Stomach (tissue), 9 donors: ENCODE measurements around the gene LRRC4C. TPM values are rescaled to one million over a fixed set of nuclear protein-coding genes. Genes with fewer than 3 reads are reported as not detected.

Source experiments
- DNase-seq, 2 donors: peaks; one replicate each; pipeline versions ENCODE4 v3.0.0 to v3.0.0-alpha.2; 2013 to 2019
- H3K27ac ChIP-seq, 5 donors: fragments of 200-600 bp in 4 of 5; sonication (generic) in 4 of 5; one replicate each; pipeline ENCODE4 v1.5.1; 2013 to 2019; ENCODE audit warnings: mild to moderate bottlenecking in 1 of 5, moderate library complexity in 1 of 5
- H3K27me3 ChIP-seq, 3 donors: fragments of 200-600 bp; sonication (generic); one replicate each; pipeline ENCODE4 v1.5.1; 2017 to 2019; ENCODE audit warnings: mixed run types in 1 of 3
- H3K36me3 ChIP-seq, 4 donors: fragments of 200-600 bp; sonication (generic); 1 replicate in 3 of 4; 2 replicates in 1 of 4; pipeline ENCODE4 v1.5.1; 2016 to 2019
- H3K4me1 ChIP-seq, 4 donors: fragments of 200-600 bp; sonication (generic); one replicate each; pipeline ENCODE4 v1.5.1; 2016 to 2019
- H3K4me3 ChIP-seq, 4 donors: fragments of 200-600 bp; sonication (generic) in 3 of 4; one replicate each; pipeline ENCODE4 v1.5.1; 2016 to 2019; ENCODE audit warnings: mild to moderate bottlenecking in 1 of 4
- H3K9me3 ChIP-seq, 4 donors: fragments of 200-600 bp; sonication (generic); one replicate each; pipeline ENCODE4 v1.5.1; 2016 to 2019
- EP300 ChIP-seq: sonication (generic); formaldehyde crosslinking; IDR thresholded peaks from one replicate; pipeline ENCODE4 v1.6.1; 2017; ENCODE audit warnings: antibody characterized with exemption
- POLR2A ChIP-seq, 4 donors: fragments of 450-650 bp; IDR thresholded peaks; one replicate each; pipeline ENCODE4 v1.6.1; 2016; ENCODE audit warnings: antibody characterized with exemption in 4 of 4, control low read depth in 2 of 4, mild to moderate bottlenecking in 1 of 4, moderate library complexity in 1 of 4
- POLR2AphosphoS5 ChIP-seq, 3 donors: sonication (generic); formaldehyde crosslinking; IDR thresholded peaks; one replicate each; pipeline ENCODE4 v1.6.1; 2016; ENCODE audit warnings: antibody characterized with exemption in 3 of 3
- WGBS, 5 donors: extraction: QIAGEN DNeasy Blood & Tissue Kit in 3 of 5; methylation state at CpG; one replicate each; pipeline versions ENCODE4 v1.1.5 to v1.1.7; 2013 to 2018; 5-methylcytosine and 5-hydroxymethylcytosine counted together
- intact Hi-C: fragments of 100-400 bp; cut with DNase I; formaldehyde crosslinking; loops from one replicate; pipeline ENCODE4 v1.15.1; 2023; ENCODE audit warnings: low total_unique reads
- polyA plus RNA-seq, 3 donors: library from polyadenylated mRNA; stranded (reverse); fragments of 200-250 nt; gene quantifications; one replicate each; pipeline ENCODE4 v1.2.3, GENCODE V29; 2013
- total RNA-seq, 5 donors: library from RNA; depleted of rRNA; stranded (reverse); fragments of >200 nt; gene quantifications; one replicate each; pipeline versions ENCODE4 v1.1.0 to v1.2.3, GENCODE V29; 2014 to 2016
- TF ChIP-seq, protein P1 (sequence below), 7 experiments: fragments of 450-650 bp in 4 of 7; fragments of 200-600 bp in 3 of 7; sonication (generic) in 3 of 7; IDR thresholded peaks; one replicate each; pipeline ENCODE4 v1.5.1; 2016 to 2019; ENCODE audit warnings: antibody characterized with exemption in 7 of 7, control low read depth in 2 of 7, mild to moderate bottlenecking in 1 of 7
- donor health status: healthy with polysubstance abuse.
- donor health status: Bipolar disorder and iron deficiency.
- donor health status: healthy.

The LRRC4C gene
- total and polyA plus RNA-seq, 8 donors = 0.31 to 3.3 (median 0.45) TPM; not detected in 4

DNA sequence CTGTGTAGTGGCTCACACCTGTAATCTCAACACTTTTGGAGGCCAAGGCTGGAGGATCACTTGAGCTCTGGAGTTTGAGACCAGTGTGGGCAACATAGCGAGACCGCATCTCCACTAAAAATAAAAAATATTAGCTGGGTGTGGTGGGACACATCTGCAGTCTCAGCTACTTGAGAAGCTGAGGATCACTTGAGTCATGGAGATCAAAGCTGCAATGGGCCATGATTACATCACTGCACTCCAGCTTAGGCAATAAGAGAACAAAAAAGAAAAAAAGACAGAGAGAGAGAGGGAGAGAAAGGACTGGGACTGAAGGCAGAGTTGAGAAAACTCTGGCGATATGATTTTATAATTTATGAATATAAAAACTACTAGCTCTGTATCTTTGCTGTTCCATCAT is 473.1 kb downstream of the LRRC4C start:
- DNase-seq = no peak
- no peaks in the 10 kb centered on the region for H3K27me3 ChIP-seq
- no peak for TF ChIP-seq POLR2A (IDR thresholded peaks at IDR 0.05)
- no peak for TF ChIP-seq EP300
- TF ChIP-seq POLR2AphosphoS5 (IDR thresholded peaks at IDR 0.05) = no peak
- TF ChIP-seq, protein P1, sequence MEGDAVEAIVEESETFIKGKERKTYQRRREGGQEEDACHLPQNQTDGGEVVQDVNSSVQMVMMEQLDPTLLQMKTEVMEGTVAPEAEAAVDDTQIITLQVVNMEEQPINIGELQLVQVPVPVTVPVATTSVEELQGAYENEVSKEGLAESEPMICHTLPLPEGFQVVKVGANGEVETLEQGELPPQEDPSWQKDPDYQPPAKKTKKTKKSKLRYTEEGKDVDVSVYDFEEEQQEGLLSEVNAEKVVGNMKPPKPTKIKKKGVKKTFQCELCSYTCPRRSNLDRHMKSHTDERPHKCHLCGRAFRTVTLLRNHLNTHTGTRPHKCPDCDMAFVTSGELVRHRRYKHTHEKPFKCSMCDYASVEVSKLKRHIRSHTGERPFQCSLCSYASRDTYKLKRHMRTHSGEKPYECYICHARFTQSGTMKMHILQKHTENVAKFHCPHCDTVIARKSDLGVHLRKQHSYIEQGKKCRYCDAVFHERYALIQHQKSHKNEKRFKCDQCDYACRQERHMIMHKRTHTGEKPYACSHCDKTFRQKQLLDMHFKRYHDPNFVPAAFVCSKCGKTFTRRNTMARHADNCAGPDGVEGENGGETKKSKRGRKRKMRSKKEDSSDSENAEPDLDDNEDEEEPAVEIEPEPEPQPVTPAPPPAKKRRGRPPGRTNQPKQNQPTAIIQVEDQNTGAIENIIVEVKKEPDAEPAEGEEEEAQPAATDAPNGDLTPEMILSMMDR (IDR thresholded peaks at IDR 0.05) = no peak
- no peak overlapping the region for H3K4me3 ChIP-seq
- no peak overlapping the region for H3K27ac ChIP-seq
- H3K9me3 ChIP-seq = peaks cover 0 to 6% (median 0%) of the 10 kb centered on the region in 4 donors
- intact Hi-C loops = no loop called here
- H3K4me1 ChIP-seq = no peaks in the 10 kb centered on the region
- WGBS, 5 donors = 92 to 98% (median 97%) methylated on average over 3 of the region's 3 CpGs
- H3K36me3 ChIP-seq = no peaks in the 10 kb centered on the region

DNA sequence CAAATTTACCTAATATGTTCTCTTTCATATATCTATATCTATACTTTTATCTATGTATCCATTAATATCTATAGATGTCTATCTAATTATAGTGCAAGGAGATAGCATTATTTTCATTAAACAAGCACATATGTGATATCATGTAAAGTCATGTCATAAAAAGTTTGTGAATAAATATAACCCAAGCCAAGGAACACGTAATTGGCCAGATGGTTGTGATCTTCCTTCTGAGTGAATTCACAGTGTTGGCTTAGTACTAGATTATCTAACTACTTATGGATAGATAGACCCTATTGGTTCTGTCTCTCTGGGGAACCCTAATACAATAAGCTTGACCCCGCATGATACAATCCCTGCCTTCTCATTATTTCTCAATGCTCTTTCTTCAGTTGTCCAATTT is 484.4 kb downstream of the LRRC4C start:
- intact Hi-C loops = no loop called here
- no peak overlapping the region for H3K4me3 ChIP-seq

DNA sequence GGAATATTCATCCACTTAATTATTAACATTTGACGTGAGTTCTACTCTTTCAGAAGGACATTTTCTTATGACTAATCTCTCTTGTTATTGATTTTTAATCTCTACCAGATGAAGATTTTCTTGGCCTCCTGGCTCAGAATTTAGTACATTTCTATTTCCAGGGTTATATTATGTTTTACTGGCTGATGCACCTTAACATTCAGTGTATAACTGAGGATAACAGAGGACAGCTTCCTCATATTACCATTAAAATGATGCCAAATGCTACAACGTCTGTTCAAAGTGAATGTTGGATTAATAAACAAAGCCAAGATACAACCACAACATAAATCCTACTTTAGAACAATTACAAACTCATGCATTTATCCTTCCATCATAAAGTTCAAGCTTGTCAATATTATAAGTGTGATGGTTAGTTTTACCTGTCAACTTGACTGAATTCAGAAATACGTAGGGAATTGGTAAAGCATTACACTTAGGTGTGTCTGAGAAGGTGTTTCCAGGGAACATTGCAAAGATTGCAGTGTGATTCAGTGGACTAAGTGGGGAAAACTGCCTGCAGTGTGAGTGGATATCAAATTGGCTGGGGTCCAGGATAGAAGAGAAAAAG is 485.2 kb downstream of the LRRC4C start:
- H3K27ac ChIP-seq = no peak overlapping the region
- intact Hi-C loops = no loop called here
- WGBS, 5 donors = 55 to 75% (median 74%) methylated on average over 3 of the region's 3 CpGs
- no peak for TF ChIP-seq POLR2A (IDR thresholded peaks at IDR 0.05)
- no peak for TF ChIP-seq EP300
- TF ChIP-seq, protein P1 (IDR thresholded peaks at IDR 0.05) = no peak
- no peak for TF ChIP-seq POLR2AphosphoS5 (IDR thresholded peaks at IDR 0.05)
- no peak overlapping the region for H3K4me3 ChIP-seq
- H3K27me3 ChIP-seq = no peaks in the 10 kb centered on the region
- peaks cover 0 to 23% (median 20%) of the 10 kb centered on the region in 4 donors for H3K9me3 ChIP-seq
- no peak for DNase-seq
- H3K36me3 ChIP-seq = no peaks in the 10 kb centered on the region
- no peaks in the 10 kb centered on the region for H3K4me1 ChIP-seq

More for the DNA sequence above, 484.4 kb downstream of the LRRC4C start:
- no peak for DNase-seq
- no peak overlapping the region for H3K27ac ChIP-seq
- WGBS, 5 donors = 76 to 87% (median 86%) methylated on average over 2 of the region's 2 CpGs
- no peaks in the 10 kb centered on the region for H3K27me3 ChIP-seq
- H3K36me3 ChIP-seq = no peaks in the 10 kb centered on the region
- H3K9me3 ChIP-seq = peaks cover 0 to 22% (median 15%) of the 10 kb centered on the region in 4 donors
- TF ChIP-seq EP300 = no peak
- TF ChIP-seq POLR2A (IDR thresholded peaks at IDR 0.05) = no peak
- TF ChIP-seq, protein P1 (IDR thresholded peaks at IDR 0.05) = no peak
- TF ChIP-seq POLR2AphosphoS5 (IDR thresholded peaks at IDR 0.05) = no peak
- no peaks in the 10 kb centered on the region for H3K4me1 ChIP-seq

GRCh38 chr11:40958707-40959106 is 500.7 kb downstream of the LRRC4C start:
- DNase-seq = no peak
- intact Hi-C loops = no loop called here
- Histone ChIP-seq H3K4me3 (no peak overlapping the region), H3K9me3 (no peaks in the 10 kb centered on the region), H3K4me1 (no peaks in the 10 kb centered on the region), H3K36me3 (no peaks in the 10 kb centered on the region), H3K27ac (no peak overlapping the region), H3K27me3 (no peaks in the 10 kb centered on the region)
- TF ChIP-seq, protein P1 (IDR thresholded peaks at IDR 0.05) = no peak
- TF ChIP-seq POLR2AphosphoS5 (IDR thresholded peaks at IDR 0.05) (no peak), EP300 (no peak), POLR2A (IDR thresholded peaks at IDR 0.05) (no peak)
